ENCODE results near the gene MORN1. TPM values are rescaled to one million over a fixed set of nuclear protein-coding genes. Genes with fewer than 3 reads are reported as not detected.

Gene MORN1
- total RNA-seq, 1 donor from 2014 or later, result 18.4 TPM

DNA sequence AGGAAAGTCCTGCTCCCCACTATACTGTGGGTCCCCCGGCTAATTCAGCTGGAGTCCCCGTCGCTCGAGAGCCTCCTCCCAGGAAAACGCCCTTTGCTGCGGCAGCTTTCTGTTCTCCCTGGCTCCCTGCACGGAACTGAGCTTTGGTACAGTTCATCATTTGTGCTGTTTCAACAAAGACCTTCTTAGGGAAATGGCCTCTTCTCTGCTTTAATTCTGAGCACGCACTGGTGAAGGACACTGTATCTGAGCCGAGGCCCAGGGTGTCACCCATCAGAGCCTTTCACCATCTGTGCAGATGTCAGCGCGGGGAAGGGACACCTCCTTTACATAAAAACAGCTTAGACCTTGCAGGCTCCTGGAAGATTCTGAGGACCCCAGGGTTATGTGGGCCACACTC, 34.5 kb upstream of the MORN1 start:
- H3K36me3 ChIP-seq, result no peaks in the 10 kb centered on the region
- no peak overlapping the region for H3K27ac ChIP-seq
- TF ChIP-seq, protein P1, sequence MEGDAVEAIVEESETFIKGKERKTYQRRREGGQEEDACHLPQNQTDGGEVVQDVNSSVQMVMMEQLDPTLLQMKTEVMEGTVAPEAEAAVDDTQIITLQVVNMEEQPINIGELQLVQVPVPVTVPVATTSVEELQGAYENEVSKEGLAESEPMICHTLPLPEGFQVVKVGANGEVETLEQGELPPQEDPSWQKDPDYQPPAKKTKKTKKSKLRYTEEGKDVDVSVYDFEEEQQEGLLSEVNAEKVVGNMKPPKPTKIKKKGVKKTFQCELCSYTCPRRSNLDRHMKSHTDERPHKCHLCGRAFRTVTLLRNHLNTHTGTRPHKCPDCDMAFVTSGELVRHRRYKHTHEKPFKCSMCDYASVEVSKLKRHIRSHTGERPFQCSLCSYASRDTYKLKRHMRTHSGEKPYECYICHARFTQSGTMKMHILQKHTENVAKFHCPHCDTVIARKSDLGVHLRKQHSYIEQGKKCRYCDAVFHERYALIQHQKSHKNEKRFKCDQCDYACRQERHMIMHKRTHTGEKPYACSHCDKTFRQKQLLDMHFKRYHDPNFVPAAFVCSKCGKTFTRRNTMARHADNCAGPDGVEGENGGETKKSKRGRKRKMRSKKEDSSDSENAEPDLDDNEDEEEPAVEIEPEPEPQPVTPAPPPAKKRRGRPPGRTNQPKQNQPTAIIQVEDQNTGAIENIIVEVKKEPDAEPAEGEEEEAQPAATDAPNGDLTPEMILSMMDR (IDR thresholded peaks at IDR 0.05), result no peak
- peaks cover 0 to 8% of the 10 kb centered on the region in 2 donors for H3K9me3 ChIP-seq
- no peak for DNase-seq (ENCODE audit: low spot score in 2 of 2)
- H3K4me3 ChIP-seq, result no peak overlapping the region
- intact Hi-C loops (cut with DNase I), result no loop called here
- no peaks in the 10 kb centered on the region for H3K27me3 ChIP-seq
- no peaks in the 10 kb centered on the region for H3K4me1 ChIP-seq

DNA sequence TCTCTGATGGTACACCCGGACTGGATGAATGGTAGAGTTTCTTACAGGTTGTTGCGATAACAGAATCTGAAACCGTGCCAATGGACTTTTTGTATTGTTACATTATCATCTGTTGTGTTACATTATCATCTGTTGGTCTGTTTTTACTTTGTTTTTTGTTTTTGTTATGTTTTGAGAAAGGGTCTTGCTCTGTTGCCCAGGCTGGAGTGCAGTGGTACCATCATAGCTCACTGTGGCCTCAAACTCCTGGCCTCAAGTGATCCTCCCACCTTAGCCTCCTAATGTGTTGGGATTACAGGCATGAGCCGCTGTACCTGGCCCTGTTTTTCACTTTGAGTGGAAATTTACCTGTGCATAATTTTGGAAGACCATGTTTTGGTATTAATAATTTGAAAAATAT, 31.2 kb upstream of the MORN1 start:
- TF ChIP-seq, protein P1 (IDR thresholded peaks at IDR 0.05), result no peak
- Histone ChIP-seq H3K4me3 (no peak overlapping the region), H3K27me3 (peaks cover 6% of the 10 kb centered on the region), H3K36me3 (no peaks in the 10 kb centered on the region), H3K9me3 (peaks cover 0 to 8% of the 10 kb centered on the region in 2 donors), H3K27ac (no peak overlapping the region), H3K4me1 (no peaks in the 10 kb centered on the region)
- intact Hi-C loops (cut with DNase I), result no loop called here
- no peak for DNase-seq (ENCODE audit: low spot score in 2 of 2)

DNA sequence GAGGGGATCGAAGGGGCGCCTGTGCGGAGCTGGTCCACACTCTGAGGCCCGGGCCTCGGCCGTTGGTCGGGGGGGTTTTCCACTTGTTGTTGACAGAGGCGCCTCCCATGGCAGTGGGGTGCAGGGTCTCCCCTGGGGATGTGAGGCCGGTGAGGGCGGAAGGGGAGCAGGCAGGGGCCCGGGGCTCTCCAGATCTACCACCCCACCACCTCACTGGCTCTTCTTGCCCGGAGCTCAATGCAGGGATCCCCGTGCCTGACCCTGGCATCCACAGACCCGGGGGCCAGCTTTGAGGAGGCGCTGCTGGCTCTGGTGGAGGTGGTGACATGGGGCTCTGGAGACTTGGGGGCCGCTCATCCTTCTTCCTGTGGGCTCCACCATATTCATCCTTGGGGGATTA, 28.1 kb upstream of the MORN1 start:
- Histone ChIP-seq H3K27ac (no peak overlapping the region), H3K27me3 (peaks cover 11% of the 10 kb centered on the region), H3K9me3 (peaks cover 0 to 8% of the 10 kb centered on the region in 2 donors), H3K36me3 (no peaks in the 10 kb centered on the region), H3K4me1 (peaks cover 2 to 3% of the 10 kb centered on the region in 2 donors), H3K4me3 (no peak overlapping the region)
- intact Hi-C loops (cut with DNase I), result loop anchor here (10.0 kb wide), 1 partner anchor 1005 kb away; no protein-coding TSS in a partner anchor
- TF ChIP-seq, protein P1 (IDR thresholded peaks at IDR 0.05), result no peak
- no peak for DNase-seq (ENCODE audit: low spot score in 2 of 2)

DNA sequence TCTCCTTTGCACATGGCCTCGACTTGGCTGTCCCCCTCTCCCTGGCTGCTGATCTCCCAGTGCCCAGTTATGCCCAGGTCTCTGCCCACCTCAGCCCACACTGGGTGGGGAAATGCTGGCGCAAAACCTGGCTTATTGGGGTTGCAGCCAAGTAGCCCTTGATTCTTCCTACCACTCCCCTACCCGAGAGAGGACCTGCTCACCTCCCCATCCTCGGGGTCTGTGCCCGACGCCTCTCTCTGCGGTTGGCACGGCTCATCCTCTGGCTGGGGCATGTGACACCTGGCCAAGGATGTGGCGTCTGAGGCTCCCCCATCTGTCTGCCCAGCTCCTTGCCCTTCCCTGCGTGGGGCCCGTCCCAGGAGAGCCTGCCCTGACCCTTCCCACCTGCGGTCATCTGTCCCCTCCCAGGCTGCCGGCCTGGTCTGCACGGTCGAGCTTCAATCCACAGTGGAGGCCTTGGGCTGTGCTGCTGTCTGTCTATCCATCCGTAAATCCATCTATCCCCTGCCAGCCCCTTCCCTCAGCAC, 27.5 kb upstream of the MORN1 start:
- TF ChIP-seq, protein P1 (IDR thresholded peaks at IDR 0.05), result no peak
- H3K4me1 ChIP-seq, result peaks cover 7 to 8% of the 10 kb centered on the region in 2 donors
- DNase-seq (ENCODE audit: low spot score in 2 of 2), result no peak
- H3K27ac ChIP-seq, result no peak overlapping the region
- intact Hi-C loops (cut with DNase I), result loop anchor here (10.0 kb wide), 1 partner anchor 1006 kb away; no protein-coding TSS in a partner anchor
- H3K36me3 ChIP-seq, result no peaks in the 10 kb centered on the region
- H3K4me3 ChIP-seq, result no peak overlapping the region
- H3K27me3 ChIP-seq, result peaks cover 11% of the 10 kb centered on the region
- peaks cover 0 to 8% of the 10 kb centered on the region in 2 donors for H3K9me3 ChIP-seq

DNA sequence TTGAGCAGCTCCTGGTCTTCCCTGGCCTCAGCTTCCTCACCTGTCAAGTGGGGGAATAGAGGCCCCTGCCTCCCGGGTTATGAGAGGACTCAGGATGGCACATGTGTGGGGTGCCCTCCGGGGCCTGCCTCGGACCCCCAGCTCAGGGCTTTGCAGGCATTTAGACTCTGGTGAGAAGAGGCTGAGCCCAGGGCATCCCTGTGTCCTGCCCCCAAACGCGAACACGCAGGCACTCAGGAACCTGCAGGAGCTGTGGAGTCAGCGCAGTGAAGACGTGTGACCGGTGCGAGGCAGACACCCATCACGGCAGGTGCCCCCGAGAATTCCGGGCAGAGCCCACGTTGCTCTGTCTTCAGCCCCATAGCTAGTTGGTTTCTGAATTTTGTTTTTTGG, 26.5 kb upstream of the MORN1 start:
- intact Hi-C loops (cut with DNase I), result loop anchor here (10.0 kb wide), 1 partner anchor 1007 kb away; no protein-coding TSS in a partner anchor
- DNase-seq (ENCODE audit: low spot score in 2 of 2), result no peak
- TF ChIP-seq, protein P1 (IDR thresholded peaks at IDR 0.05), result no peak
- Histone ChIP-seq H3K4me1 (peaks cover 12 to 17% of the 10 kb centered on the region in 2 donors), H3K27ac (no peak overlapping the region), H3K27me3 (peaks cover 11% of the 10 kb centered on the region), H3K9me3 (no peaks in the 10 kb centered on the region), H3K36me3 (no peaks in the 10 kb centered on the region), H3K4me3 (no peak overlapping the region)
